PC-9 (cell line): ENCODE results near the gene ACOXL. TPM values are rescaled to one million over a fixed set of nuclear protein-coding genes. Genes with fewer than 3 reads are reported as not detected.

Experiments
- BruUV-seq: library from RNA; stranded (reverse); fragments of 400-500 nt; replicated peaks from 2 replicates; lab custom pipeline; 2021; lab: Mats Ljungman, UMichigan
- CTCF ChIA-PET: fragments of 300-600 bp; sonication (Branson Sonifier 250); formaldehyde crosslinking; loops from one replicate; lab custom pipeline; 2022; ENCODE audit warnings: antibody characterized with exemption; lab: Charles Lee
- POLR2A ChIA-PET: fragments of 300-600 bp; sonication (Branson Sonifier 250); formaldehyde crosslinking; loops from one replicate; lab custom pipeline; 2022; ENCODE audit warnings: antibody characterized with exemption; ENCODE audit not compliant: unreplicated experiment; lab: Charles Lee
- DNase-seq, 2 experiments: peaks; one replicate each; pipeline versions ENCODE4 v3.0.0 to v3.0.0-alpha.2; 2015 to 2022; ENCODE audit warnings: mixed read lengths in 1 of 2
- H2AFZ ChIP-seq: fragments of 200-600 bp; sonication (generic); 2 replicates; pipeline ENCODE4 v1.8.1; 2017; ENCODE audit warnings: antibody characterized with exemption
- H3F3A ChIP-seq: fragments of 200-600 bp; sonication (generic); 2 replicates; pipeline ENCODE4 v1.8.1; 2017; ENCODE audit warnings: antibody characterized with exemption, mild to moderate bottlenecking, low read depth; ENCODE audit not compliant: insufficient read depth
- H3K27ac ChIP-seq: fragments of 200-600 bp; sonication (generic); 2 replicates; pipeline ENCODE4 v1.6.1; 2016; ENCODE audit warnings: mixed run types
- H3K27me3 ChIP-seq: fragments of 200-600 bp; sonication (generic); 2 replicates; pipeline ENCODE4 v1.6.1; 2016; ENCODE audit warnings: low read depth, mixed run types; ENCODE audit not compliant: insufficient read depth
- H3K36me3 ChIP-seq: fragments of 200-600 bp; sonication (generic); 2 replicates; pipeline ENCODE4 v1.6.1; 2016; ENCODE audit warnings: low read depth, mixed run types
- H3K4me1 ChIP-seq: fragments of 200-600 bp; sonication (generic); replicated peaks from 2 replicates; pipeline ENCODE4 v1.6.1; 2016; ENCODE audit warnings: mixed run types; ENCODE audit not compliant: insufficient read depth
- H3K4me2 ChIP-seq: fragments of 200-600 bp; sonication (generic); 2 replicates; pipeline ENCODE4 v1.6.1; 2017; ENCODE audit warnings: mixed run types
- H3K4me3 ChIP-seq: fragments of 200-600 bp; sonication (generic); 2 replicates; pipeline ENCODE4 v1.6.1; 2016; ENCODE audit warnings: mixed run types
- H3K79me2 ChIP-seq: fragments of 200-600 bp; sonication (generic); 2 replicates; pipeline ENCODE4 v1.6.1; 2017; ENCODE audit warnings: low read depth, mixed run types
- H3K9me2 ChIP-seq: fragments of 200-600 bp; sonication (generic); 2 replicates; pipeline ENCODE4 v1.8.1; 2017; ENCODE audit warnings: mild to moderate bottlenecking; ENCODE audit not compliant: insufficient read depth
- H3K9me3 ChIP-seq: fragments of 200-600 bp; sonication (generic); 2 replicates; pipeline ENCODE4 v1.8.1; 2016; ENCODE audit warnings: low read depth; ENCODE audit not compliant: insufficient read depth
- H4K20me1 ChIP-seq: fragments of 200-600 bp; sonication (generic); 2 replicates; pipeline ENCODE4 v1.8.1; 2017; ENCODE audit not compliant: insufficient read depth
- EZH2 ChIP-seq: fragments of 200-600 bp; sonication (generic); IDR thresholded peaks from 2 replicates; pipeline ENCODE4 v1.8.0; 2017; ENCODE audit warnings: antibody characterized with exemption, low read depth
- intact Hi-C: fragments of 100-400 bp; cut with micrococcal nuclease; formaldehyde crosslinking; loops from one replicate; pipeline ENCODE4 v1.10.0; 2022; ENCODE audit not compliant: unreplicated experiment
- total RNA-seq: library from RNA; stranded (reverse); gene quantifications from 2 replicates; pipeline ENCODE4 v1.2.3, GENCODE V29; 2021
- TF ChIP-seq, protein P1 (sequence below): fragments of 200-600 bp; sonication (generic); conservative IDR thresholded peaks from 2 replicates; pipeline ENCODE4 v1.6.1; 2017; ENCODE audit warnings: mixed run types, antibody characterized with exemption, mild to moderate bottlenecking, moderate library complexity

ACOXL gene
- total RNA-seq, 1 experiment from 2014 or later = 10.7 TPM

DNA sequence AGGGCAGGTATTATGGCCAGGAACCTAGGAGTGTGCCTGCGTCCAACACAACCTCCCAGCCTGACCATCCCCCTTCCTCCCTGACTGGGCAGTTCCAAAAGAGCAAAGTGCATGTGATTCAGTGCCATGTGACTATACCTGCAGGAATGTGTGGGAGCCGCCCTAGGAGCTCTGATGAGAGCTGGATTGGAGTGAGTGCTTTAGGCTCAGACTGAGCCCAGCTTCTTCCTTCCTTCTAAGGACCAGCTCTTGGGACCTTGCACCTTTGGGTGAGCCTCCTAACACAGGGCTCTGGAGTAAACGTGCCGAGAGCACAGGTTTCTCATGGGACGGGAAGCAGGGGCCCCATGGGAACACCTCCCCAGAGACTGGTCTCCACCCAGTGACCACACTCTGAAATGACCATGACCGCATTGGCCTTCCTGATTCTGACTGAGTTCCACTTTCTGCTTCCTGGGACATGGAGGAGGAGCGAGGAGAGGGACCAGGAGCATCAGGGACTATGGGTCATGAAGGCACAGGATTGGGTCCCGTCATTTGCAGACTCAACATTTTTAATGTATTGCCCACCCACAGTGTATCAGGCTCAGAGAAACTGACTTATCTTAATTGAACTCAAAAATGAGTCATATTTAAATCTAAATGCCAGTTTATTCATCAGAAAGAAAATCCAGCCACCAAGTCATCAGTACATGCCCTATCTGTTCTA lies 300.5 kb downstream of the ACOXL start:
- Histone ChIP-seq H3K27ac (peak overlapping the region; percentile 94), H3K27me3 (no peaks in the 10 kb centered on the region), H4K20me1 (no peaks in the 10 kb centered on the region), H2AFZ (peak overlapping the region; percentile 78), H3K79me2 (0 out of 2 replicates have a peak, but pooled peaks cover 3% of the 10 kb centered on the region), H3F3A (peaks cover 15% of the 10 kb centered on the region; the same call in 1 of the 2 replicates), H3K9me2 (no peaks in the 10 kb centered on the region), H3K9me3 (no peaks in the 10 kb centered on the region), H3K4me3 (peak overlapping the region; percentile 24; the same call in 1 of the 2 replicates), H3K4me1 (peaks cover 41% of the 10 kb centered on the region), H3K4me2 (peak overlapping the region; percentile 69), H3K36me3 (no peaks in the 10 kb centered on the region)
- DNase-seq = peak; percentile 69 to 88
- TSS peak; percentile 94 for BruUV-seq
- intact Hi-C loops = no loop called here
- ChIA-PET CTCF (no interaction called here), POLR2A (interaction anchor here (0.6 to 0.7 kb wide), 5 partner anchors 35 to 136 kb away, joined by 3 to 11 read pairs (median 4); partner anchors contain the start of gene BCL2L11)
- TF ChIP-seq EZH2 = no peak
- TF ChIP-seq, protein P1, sequence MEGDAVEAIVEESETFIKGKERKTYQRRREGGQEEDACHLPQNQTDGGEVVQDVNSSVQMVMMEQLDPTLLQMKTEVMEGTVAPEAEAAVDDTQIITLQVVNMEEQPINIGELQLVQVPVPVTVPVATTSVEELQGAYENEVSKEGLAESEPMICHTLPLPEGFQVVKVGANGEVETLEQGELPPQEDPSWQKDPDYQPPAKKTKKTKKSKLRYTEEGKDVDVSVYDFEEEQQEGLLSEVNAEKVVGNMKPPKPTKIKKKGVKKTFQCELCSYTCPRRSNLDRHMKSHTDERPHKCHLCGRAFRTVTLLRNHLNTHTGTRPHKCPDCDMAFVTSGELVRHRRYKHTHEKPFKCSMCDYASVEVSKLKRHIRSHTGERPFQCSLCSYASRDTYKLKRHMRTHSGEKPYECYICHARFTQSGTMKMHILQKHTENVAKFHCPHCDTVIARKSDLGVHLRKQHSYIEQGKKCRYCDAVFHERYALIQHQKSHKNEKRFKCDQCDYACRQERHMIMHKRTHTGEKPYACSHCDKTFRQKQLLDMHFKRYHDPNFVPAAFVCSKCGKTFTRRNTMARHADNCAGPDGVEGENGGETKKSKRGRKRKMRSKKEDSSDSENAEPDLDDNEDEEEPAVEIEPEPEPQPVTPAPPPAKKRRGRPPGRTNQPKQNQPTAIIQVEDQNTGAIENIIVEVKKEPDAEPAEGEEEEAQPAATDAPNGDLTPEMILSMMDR = no peak; the same call in 1 of the 2 replicates

DNA sequence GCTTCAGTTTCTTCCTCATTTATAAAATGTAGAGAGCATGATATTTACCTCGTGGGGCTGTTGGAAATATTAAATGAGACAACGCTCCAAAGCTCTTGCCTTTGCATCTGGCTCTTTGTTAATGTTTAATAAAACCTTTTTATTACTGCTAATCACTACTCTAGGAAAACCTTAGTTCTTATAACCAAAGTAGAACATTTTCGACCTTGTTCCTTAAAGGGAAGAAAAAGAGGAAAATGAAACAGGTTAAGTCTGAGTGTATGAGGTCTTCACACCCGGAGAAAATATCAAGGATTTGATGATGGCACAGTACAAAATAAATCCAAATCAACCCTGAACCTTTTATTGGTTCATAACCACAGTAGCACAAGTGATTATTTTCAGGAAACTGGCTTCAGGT lies 301.8 kb downstream of the ACOXL start:
- ChIA-PET CTCF (no interaction called here), POLR2A (no interaction called here)
- H4K20me1 ChIP-seq = no peaks in the 10 kb centered on the region
- H3K27me3 ChIP-seq = no peaks in the 10 kb centered on the region
- intact Hi-C loops = no loop called here
- no peak overlapping the region for H3K4me3 ChIP-seq
- no peak overlapping the region for H2AFZ ChIP-seq
- 0 out of 2 replicates have a peak, but pooled peaks cover 3% of the 10 kb centered on the region for H3K79me2 ChIP-seq
- H3K4me1 ChIP-seq = peaks cover 37% of the 10 kb centered on the region
- no peaks in the 10 kb centered on the region for H3K9me2 ChIP-seq
- TF ChIP-seq, protein P1 = no peak
- TF ChIP-seq EZH2 = no peak
- H3K4me2 ChIP-seq = no peak overlapping the region
- BruUV-seq = no TSS peak
- H3K36me3 ChIP-seq = no peaks in the 10 kb centered on the region
- no peaks in the 10 kb centered on the region for H3K9me3 ChIP-seq
- peak overlapping the region; percentile 94; the same call in 1 of the 2 replicates for H3K27ac ChIP-seq
- DNase-seq = no peak
- peaks cover 15% of the 10 kb centered on the region; the same call in 1 of the 2 replicates for H3F3A ChIP-seq

GRCh38 chr2:111034606-111035005 lies 302.2 kb downstream of the ACOXL start:
- no peak overlapping the region for H3K27ac ChIP-seq
- no peaks in the 10 kb centered on the region for H3K9me3 ChIP-seq
- no peaks in the 10 kb centered on the region for H4K20me1 ChIP-seq
- no TSS peak for BruUV-seq
- H3K4me1 ChIP-seq = peaks cover 32% of the 10 kb centered on the region
- no peaks in the 10 kb centered on the region for H3K9me2 ChIP-seq
- ChIA-PET POLR2A (no interaction called here), CTCF (no interaction called here)
- 0 out of 2 replicates have a peak, but pooled peaks cover 3% of the 10 kb centered on the region for H3K79me2 ChIP-seq
- no peak for DNase-seq
- H3K27me3 ChIP-seq = no peaks in the 10 kb centered on the region
- peaks cover 10% of the 10 kb centered on the region; the same call in 1 of the 2 replicates for H3F3A ChIP-seq
- TF ChIP-seq EZH2 = no peak
- H3K4me3 ChIP-seq = no peak overlapping the region
- no peaks in the 10 kb centered on the region for H3K36me3 ChIP-seq
- H2AFZ ChIP-seq = no peak overlapping the region
- intact Hi-C loops = no loop called here
- no peak overlapping the region for H3K4me2 ChIP-seq
